GM18867 (cell line): ENCODE data around the gene BABAM2.

Experiments
- ATAC-seq: cut with Tn5 transposase; IDR thresholded peaks from one replicate; pipeline ENCODE4 v1.9.1; 2021; ENCODE audit warnings: mild to moderate bottlenecking, moderate library complexity; ENCODE audit not compliant: unreplicated experiment

BABAM2 gene

DNA sequence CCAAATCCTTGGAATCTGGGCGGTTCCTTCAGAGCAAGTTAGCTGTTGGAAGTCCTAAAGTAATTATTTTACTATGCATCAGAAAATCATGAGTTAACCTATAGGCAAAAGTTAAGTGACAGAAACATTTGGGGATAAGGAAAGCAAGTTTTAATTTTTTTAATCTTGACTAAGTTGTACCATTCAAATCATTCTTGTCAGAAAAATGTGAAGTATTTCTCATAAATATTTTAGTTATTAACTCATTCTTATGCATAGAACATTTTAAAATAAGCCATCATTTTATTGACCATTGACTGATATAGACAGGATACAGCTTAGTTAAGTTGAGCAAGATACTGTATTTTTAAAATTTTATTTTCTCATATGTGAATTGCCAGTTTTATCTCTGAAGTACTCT, 403.9 kb downstream of the BABAM2 start:
- no peak for ATAC-seq

DNA sequence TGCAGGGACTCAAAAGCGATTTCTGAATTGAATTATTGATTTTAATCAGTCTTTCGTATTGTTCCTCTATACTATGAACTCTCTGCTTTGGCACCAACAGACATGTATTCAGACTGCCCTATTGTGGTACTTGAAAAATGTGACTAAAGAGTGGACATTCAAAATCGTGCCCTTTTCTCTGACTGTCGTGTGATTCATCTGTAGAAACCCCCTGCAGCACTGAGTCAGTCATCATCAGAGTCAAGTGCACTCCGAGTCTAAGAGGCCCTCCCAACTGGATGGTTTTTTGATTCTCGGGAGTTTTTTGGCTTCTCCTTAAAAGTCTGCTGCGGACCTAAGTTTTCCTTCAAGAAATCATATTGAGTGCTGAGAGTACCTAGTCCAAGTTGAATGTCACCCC, 405.7 kb downstream of the BABAM2 start:
- ATAC-seq: no peak

DNA sequence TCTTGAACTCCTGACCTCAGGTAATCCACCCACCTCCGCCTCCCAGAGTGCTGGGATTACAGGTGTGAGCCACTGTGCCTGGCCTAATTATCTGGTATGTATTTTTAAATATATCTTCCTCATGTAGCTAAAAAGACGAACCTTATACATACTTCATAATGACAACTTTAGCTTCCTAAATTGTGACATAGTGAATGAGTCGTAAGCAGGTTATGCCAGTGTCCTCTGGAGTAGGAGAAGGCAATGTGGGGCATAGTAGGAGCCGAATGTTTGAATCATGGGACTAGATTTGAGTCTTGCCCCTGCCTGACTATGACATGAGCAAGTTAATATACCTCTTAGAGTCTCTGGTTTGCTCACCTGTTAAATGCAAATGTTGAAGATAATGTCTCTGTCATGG, 406.4 kb downstream of the BABAM2 start:
- ATAC-seq: no peak

DNA sequence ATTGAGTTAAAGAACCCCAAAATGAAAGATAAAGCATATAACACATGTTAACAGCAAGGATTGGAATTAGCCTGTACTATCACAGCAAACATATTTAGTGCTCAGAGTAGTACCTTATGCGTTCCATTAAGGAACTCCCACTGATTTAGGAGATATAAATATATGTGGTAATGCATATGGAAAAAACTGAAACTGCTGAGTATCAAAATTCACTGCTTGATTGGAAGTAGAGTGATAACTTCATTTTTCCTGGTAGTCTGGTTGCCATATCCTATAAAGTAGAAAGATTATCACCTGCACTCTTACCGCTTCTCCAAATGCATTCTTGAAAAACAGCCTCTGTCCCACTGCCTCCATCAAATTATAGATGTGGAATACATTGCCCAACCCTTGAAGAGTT, 407.0 kb downstream of the BABAM2 start:
- ATAC-seq: no peak

DNA sequence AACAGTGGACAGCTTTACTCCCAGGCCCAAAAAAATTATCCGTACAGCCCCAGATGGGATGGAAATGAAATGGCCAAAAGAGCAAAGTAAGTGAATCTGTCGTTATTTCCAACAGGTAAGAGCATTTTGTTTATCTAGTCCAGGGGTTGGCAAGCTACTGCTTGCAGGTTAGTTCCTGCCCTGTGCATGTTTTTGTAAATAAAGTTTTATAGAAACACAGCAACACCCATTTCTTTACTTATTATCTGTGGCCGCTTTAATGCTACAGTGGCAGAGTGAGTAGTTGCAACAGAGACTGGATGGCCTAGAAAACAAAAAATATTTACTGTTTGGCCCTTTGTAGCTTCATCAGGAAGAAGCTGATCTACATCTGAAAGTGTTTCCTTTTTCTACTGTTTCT, 407.9 kb downstream of the BABAM2 start:
- no peak for ATAC-seq

DNA sequence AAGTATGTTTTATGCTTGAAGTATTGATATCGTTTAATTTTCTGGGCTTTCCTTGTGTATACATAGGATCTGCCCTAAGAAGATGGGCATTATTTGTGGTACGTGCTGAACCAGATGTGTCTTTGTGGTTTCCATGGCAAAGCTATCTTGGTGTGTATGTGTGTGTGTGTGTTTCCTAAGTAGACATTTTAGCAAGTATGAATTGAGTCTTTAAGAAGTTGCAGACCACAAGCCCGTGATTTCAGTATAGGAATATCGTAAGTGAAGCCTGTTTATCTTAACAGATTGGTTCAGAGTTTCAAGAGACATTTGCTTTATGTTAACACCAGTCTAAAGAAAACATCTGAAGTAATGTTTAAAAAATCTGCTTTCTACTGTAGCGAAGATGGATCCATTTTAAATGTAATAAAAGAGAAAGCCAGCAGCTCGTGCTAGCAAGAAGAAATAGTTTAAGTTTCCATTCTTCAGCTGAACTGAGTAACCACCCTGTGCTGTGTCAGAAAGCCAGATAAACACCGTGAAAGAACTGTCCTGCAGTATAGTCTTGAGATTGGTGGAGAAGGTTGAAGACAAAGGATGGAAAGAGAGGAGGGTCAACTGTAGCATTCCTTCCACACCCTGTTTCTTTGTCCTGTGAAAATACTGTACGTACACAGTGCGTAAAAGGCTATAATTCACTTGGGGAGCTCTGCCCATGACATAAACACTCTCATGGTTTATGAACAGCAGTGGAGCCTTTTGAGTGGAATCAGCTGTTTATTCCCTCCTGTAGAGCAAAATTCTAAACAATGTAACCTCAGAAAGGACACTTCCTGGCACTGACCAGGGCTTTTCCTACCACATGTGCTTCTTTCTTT, 410.2 kb downstream of the BABAM2 start:
- ATAC-seq: no peak

DNA sequence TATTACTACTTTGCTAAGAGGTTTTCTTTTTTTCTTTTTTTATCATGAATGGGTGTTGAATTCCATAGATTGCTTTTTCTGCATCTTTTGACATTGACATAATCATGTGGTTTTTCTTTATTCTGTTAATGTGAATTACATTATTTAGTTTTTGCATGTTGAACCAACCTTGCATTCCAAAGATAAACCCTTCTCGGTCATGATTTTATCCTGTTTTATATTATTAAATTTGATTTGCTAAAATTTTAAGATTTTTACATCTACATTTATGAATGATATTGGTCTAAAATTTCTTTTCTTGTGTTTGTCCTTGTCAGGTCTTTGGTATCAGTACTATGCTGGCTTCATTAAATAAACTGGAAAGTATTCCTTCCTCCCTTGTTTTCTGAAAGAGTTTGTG, 414.7 kb downstream of the BABAM2 start:
- no peak for ATAC-seq

DNA sequence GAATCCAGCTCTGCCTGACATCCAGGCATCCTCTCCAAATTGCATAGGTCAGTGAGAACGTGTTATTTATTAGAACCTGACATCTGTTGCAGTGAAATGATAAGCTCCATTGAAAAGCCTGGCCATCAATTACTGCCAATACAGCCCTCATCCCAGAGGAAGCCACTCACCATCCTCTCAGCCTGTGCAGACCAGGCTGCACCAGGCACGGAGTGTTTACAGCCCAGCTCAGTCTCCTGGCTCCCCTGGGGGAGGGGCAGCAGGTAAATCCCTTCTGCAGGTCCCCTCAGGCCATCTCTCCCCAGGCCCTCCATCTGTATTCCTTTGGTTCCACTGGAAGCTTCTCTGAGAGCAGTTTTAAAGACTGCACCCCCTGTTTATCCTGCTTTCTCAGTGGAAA, 419.6 kb downstream of the BABAM2 start:
- ATAC-seq: no peak

DNA sequence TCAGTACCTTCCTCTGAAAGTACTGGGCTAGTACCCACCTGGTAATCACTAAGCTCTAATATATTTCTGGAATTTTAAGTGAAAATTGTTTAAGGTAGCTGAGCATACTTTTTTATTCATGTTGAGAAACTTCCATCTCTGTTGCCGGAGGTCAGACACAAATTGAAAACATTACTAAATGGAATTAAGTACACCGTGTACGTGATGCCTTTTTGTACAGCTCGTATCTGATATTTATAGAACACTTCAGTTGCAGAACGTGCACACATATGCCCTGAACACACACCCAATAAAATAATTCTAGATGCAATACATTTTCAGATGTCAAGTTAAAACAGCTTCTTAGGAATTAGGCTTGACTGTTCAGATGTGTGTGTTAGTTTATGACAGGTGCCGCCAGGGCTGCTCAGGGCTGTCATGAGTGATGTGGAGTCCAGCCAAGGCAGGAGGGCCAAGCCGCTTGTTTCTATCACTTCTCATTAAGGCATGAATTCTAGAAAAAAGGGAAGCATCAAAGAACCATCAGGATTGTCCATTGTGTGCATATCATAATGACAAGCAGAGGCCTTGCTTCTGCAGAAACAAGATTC, 421.2 kb downstream of the BABAM2 start:
- ATAC-seq: no peak

DNA sequence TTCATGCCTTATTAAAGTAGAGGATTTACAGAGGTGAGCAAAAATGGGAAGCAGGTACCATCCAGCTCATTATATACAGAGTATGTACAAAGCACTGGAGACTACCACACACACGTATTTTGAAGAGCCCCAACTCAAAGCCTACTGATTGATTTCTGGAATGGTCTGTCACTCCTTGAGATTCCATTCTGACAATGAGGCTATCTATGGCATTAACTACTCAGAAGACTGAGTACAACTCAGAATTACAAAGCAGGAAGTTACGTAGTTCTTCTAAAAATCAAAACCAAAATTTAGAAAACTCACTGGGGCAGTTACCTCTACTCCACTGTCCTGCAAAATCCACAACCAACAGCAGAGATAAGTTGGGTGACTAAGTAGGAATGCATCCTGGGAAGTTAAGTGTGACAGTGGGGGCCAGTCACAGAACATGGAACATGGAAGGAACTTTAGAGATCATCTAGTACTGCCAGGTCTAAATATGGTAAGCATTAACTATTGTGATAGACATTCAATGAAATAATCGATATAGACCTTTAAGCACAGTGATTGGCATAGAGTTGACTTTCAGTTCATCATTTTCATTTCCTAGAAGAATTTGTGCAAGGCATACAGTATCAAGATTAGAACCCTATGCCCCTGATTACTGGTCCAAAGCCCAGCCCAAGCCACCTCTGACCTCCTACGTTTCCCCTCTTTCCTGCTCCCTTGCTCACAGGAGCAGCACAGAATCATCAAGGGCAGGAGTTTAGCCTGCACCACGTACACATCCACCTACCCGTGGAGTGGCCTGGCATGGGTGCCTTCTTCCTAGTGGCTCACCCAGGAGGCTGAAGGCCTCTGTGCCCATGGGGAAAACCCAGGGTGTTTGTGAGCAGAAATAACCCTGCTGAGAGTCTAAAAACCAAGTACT, 422.0 kb downstream of the BABAM2 start:
- no peak for ATAC-seq

DNA sequence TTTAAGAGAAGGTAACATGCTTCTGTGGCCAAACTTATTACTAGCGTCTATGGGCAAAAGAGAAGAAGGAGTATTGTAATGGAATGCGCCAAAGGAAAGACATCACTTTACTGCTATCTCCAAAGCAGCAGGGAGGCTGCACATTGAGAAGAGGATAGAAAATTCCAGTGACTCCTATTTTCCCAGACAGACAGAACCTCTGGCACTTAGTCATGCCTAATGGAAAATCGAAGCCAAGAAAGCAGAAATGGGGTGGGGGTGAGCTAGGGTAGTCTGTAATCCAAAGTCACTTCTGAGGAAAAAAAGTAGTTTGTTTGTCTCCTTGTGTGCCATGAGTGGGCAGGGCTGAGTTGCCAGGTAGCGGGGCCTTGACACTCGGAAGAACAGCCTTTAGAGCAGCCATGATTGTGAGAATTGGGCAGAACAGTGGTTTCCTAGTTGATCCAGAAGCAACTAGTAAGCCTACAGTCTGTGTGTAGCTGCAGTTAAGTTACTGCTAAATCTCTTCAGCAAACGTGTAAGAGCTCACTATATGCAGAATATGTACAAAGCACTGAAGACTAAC, 422.8 kb downstream of the BABAM2 start:
- ATAC-seq: no peak

DNA sequence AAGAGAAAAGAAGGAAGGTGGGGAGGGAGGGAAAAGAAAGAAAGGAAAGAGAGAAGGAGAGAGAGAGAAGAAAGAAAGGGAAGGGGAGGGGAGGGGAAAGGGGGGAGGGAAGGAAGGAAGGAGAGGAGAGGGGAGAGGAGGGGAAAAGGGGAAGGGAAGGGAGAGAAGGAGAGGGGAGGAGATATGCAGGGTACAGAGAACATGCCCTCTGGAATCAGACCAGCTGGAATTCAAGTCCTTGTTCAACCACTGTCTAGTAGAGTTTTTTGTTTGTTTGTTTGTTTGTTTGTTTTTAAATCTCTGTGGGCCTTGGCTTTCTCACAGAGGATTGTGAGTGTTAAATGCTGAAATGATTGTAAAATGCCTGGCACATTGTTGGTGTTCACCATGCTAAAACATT, 424.4 kb downstream of the BABAM2 start:
- ATAC-seq: no peak

DNA sequence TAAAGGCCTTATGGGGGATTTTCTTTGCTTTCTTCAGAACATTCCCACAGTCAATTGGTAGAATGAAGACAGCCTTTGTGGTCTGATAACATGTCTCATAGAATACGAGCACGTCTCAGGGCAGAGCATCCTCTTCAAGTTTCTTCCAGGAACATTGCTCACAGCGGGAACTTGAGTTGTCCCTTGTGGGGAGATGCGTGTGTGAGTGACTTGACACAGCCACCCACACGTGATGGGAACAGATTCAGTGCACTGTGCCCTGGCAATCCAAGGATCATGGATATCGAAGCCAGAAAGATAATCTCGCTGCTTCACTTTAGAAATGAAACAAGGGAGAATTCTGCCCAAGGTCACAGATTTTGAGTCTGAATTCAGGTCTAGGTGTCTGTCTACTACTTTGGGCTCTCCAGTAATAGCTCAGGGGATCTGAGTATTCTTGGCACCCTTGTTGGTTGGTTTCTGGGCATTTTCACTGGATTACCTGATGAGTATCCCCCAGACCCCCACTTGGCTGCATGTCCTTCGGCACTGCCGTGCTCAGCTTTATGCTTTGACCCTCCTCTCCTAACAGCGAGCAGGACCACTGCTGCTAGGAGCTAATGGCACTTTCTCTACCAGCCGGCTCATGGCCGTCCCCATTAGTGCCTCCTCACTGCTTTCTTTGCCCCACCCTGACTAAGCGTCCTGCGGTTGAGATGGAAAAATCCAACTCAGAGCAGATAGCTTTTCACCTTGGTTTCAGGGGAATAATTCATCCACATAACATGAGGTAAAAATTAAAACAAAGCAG, 426.2 kb downstream of the BABAM2 start:
- ATAC-seq: no peak

DNA sequence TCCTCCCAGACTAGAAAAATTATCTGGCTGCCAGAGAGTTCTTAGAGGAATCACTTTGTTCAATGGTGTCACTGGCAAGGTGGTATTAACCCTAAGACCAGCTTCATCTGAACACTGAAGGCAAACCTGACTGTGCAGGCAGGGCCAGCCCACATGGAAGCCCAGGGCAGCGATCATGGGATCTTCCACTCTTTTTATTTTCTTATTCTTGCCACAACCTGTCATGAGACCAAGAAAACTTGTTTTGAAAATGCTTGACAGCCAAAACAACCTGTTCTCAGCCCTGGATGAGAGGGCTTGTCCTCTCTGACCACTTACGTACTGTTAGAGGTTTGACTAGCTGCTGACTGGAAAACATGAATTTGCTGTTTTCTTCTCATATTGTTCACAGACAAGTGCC, 426.9 kb downstream of the BABAM2 start:
- no peak for ATAC-seq

DNA sequence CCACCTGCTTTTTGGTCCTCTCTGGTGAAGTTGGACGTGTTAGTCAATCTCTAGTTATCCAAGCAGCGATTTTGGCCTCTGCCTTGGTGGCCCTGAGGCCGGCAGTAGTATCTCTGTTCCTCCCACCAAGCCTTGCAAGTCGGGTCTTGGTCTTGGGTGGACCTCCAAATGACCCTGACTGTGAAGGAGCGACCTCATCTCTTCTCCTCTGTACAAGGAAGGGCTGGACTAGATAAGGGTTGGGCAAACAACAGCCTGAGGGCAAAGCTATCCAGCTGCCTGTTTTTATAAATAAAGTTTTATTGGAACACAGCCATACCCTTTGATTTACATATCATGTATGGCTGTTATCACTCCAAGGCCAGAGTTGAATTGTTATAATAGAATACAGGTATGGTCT, 427.5 kb downstream of the BABAM2 start:
- ATAC-seq: no peak

DNA sequence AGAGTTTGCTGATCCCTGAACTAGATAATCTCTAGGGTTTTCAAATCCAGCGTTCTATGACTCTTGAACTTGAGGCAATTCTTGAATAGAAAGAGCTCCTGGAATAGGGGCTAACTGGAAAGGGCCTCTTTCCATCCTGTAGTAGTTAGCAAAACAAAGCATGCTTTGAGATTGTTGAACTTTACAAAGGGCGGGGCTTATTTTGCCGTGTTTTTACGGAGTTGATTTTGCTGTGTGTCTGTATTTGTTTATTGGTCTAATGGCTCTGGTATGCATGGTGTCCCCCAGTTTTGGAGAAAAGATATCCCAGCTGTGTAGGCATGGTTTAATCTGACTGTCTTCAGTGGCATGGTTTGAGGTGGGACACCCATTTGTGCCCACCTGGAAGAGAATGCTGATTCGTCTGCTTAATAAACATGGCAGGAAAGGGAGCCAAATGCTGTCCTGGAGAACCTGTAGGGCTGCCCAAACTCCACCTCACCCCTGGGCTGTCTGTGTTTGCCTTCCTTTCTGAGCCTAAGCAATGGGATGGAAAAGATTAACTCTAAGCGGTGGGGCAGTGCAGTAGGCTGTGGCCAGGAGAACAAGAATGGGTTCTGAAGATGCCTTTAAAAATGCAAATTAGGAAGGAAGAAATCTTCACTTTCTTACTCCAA, 428.1 kb downstream of the BABAM2 start:
- no peak for ATAC-seq

DNA sequence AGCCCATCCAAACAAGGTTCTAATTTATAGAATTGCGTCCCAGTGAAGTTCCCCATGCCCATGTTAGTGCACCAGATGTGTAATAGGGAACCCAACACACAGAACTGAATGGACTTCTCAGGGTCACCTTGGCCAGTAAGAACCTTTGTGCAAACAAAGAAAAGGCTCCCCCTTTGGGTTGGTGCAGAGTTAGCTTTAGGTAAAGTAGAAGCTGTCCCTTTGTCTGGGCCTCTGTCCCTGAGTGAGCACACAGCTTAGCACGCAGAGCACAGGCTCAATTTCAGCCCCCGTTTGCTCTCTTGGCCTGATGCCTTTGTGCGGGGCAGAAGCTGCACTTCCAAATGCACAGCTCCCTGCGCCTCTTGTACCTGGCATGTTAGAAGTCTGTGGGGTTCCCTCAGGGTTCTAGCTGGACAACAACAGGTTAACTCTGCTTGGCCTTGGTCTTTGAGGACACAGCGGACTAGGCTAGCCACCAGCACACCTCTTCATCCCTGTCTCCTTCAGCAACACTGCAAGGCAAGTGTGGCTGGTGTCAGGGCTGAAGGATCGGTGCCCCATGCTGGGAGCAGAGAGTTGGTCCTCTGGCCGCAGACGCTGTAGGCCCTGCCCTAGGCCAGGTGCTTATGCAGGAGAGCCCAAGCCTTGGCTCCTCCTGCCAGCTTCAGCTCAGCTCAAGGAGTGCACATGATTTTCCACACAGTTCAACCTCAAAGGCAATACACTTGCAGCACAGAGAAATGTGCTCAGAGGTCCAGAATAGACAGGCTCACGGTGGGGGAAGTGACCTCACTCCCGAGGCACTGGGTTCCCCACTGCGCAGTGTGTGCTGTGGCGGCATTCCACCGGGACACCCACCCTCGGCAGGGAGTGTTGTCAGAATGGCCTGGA, 428.8 kb downstream of the BABAM2 start:
- ATAC-seq: no peak

DNA sequence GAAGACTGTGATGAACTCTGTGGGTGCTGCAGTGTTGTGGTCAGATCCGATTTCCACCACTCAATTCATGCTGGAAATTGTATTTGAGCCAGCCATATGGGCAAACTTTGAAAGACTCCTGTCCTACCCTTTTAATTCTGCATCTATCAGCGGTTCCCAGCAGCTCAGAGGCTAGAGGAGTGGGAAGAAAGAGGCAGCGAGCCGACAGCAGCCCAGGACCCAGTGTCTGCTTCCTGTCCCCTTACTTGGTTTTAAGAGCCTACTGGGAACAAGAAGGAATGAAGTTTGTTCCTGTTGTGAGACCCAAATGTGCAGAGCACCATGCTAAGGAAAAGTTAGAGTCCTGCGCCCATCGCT, 429.5 kb downstream of the BABAM2 start:
- ATAC-seq: no peak

DNA sequence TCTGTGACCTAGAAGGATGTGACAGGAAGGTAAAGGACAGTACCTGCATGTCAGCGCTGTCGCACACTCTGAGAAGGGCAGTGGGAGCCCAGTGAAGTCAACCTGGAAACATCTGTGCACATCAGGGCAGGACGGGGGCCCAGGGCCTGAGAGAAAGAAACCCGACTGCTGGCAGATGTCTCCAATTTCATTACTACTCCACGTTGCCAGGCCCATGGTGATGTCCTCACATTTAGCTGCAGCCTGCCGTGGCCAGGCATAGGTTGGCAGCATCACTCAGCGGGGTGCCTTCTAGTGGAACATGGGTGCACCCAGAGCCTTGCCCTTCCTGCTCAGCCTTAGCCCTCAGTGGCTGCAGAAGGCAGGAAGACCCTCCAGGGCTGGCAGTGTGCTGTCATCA, 429.8 kb downstream of the BABAM2 start:
- ATAC-seq: no peak
